Panc1 (cell line): Measurements from ENCODE around the gene FGGY. TPM values are rescaled to one million over a fixed set of nuclear protein-coding genes. Genes with fewer than 3 reads are reported as not detected.

ENCODE experiments used
- ATAC-seq: fragments of 200-7000 bp; cut with Tn5 transposase; 2 replicates; pipeline ENCODE4 v1.9.1; 2020; ENCODE audit warnings: mild to moderate bottlenecking, moderate library complexity
- BruUV-seq: library from RNA; stranded (reverse); fragments of 400-500 nt; replicated peaks from 2 replicates; lab custom pipeline; 2021; lab: Mats Ljungman, UMichigan
- CTCF ChIA-PET: fragments of 300-600 bp; sonication (Branson Sonifier 250); formaldehyde crosslinking; loops from one replicate; lab custom pipeline; 2022; ENCODE audit warnings: antibody characterized with exemption; lab: Charles Lee
- POLR2A ChIA-PET: fragments of 300-600 bp; sonication (Branson Sonifier 250); formaldehyde crosslinking; loops from one replicate; lab custom pipeline; 2022; ENCODE audit warnings: antibody characterized with exemption; lab: Charles Lee
- DNase-seq: peaks from one replicate; pipeline ENCODE4 v3.0.0-alpha.2; 2010; ENCODE audit warnings: low read depth, low spot score
- H3K27ac ChIP-seq: 2 replicates; pipeline ENCODE4 v1.5.1; 2011; ENCODE audit warnings: mild to moderate bottlenecking, low read length, inconsistent platforms
- H3K27me3 ChIP-seq: fragments of 200-500 bp; sonication (Bioruptor generic); 2 replicates; pipeline ENCODE4 v1.6.0; 2014; ENCODE audit warnings: low read length, inconsistent platforms; ENCODE audit not compliant: control insufficient read depth, insufficient read depth
- H3K36me3 ChIP-seq: fragments of 200-500 bp; sonication (Bioruptor generic); 2 replicates; pipeline ENCODE4 v1.5.1; 2014; ENCODE audit warnings: inconsistent platforms, mild to moderate bottlenecking, low read length, moderate library complexity; ENCODE audit not compliant: control insufficient read depth, insufficient read depth
- H3K4me1 ChIP-seq: 2 replicates; pipeline ENCODE4 v1.5.1; 2011; ENCODE audit warnings: inconsistent platforms, mild to moderate bottlenecking, low read length, moderate library complexity; ENCODE audit not compliant: control insufficient read depth, insufficient read depth
- H3K4me3 ChIP-seq, 2 experiments: 2 replicates each; pipeline ENCODE4 v1.5.1; 2011 to 2012; ENCODE audit warnings: low read depth in 2 of 2, low read length in 2 of 2, mild to moderate bottlenecking in 2 of 2, inconsistent platforms in 1 of 2, moderate library complexity in 1 of 2
- H3K9me3 ChIP-seq: fragments of 200-500 bp; sonication (Bioruptor generic); 2 replicates; pipeline ENCODE4 v1.5.1; 2014; ENCODE audit warnings: low read depth, mild to moderate bottlenecking, inconsistent platforms, low read length, moderate library complexity; ENCODE audit not compliant: control insufficient read depth, insufficient read depth
- CTCF ChIP-seq: fragments of 450-650 bp; IDR thresholded peaks from 2 replicates; pipeline ENCODE4 v1.5.1; 2017; ENCODE audit warnings: mild to moderate bottlenecking
- POLR2AphosphoS5 ChIP-seq: IDR thresholded peaks from 2 replicates; pipeline ENCODE4 v1.6.1; 2012; ENCODE audit warnings: mild to moderate bottlenecking, low read depth, low read length, moderate library complexity
- REST ChIP-seq, 2 experiments: IDR thresholded peaks; 2 replicates each; pipeline ENCODE4 v1.6.1; 2011 to 2012; ENCODE audit warnings: low read depth in 2 of 2, control low read depth in 1 of 2, low read length in 1 of 2, mild to moderate bottlenecking in 1 of 2, moderate library complexity in 1 of 2; ENCODE audit not compliant: insufficient read depth in 1 of 2
- SIN3A ChIP-seq: IDR thresholded peaks from 2 replicates; pipeline ENCODE4 v1.6.1; 2012; ENCODE audit warnings: low read depth, mild to moderate bottlenecking, low read length, moderate library complexity, borderline replicate concordance; ENCODE audit not compliant: insufficient read depth
- TCF7L2 ChIP-seq: IDR thresholded peaks from 2 replicates; pipeline ENCODE4 v1.6.1; 2011; ENCODE audit warnings: mild to moderate bottlenecking, low read depth, low read length, inconsistent platforms
- in situ Hi-C: cut with HindIII; loops from 2 replicates; pipeline ENCODE4 v1.10.0; 2016; ENCODE audit warnings: low sequenced_read_pairs, low pct_unique_long_range_greater_than_20kb
- intact Hi-C: fragments of 100-400 bp; cut with micrococcal nuclease; formaldehyde crosslinking; loops from one replicate; pipeline ENCODE4 v1.10.0; 2022; ENCODE audit not compliant: unreplicated experiment
- total RNA-seq: library from RNA; stranded (reverse); gene quantifications from one replicate; pipeline ENCODE4 v1.2.1, GENCODE V29; 2021; ENCODE audit not compliant: unreplicated experiment

The FGGY gene
- total RNA-seq, 1 experiment from 2014 or later: 15.5 TPM

GRCh38 chr1:59522925-59523505 lies 226.1 kb downstream of the FGGY start:
- intact Hi-C loops (no loop called here), in situ Hi-C loops (no loop called here)
- no peak for ATAC-seq
- no TSS peak for BruUV-seq
- Histone ChIP-seq H3K4me1 (no peaks in the 10 kb centered on the region), H3K36me3 (no peaks in the 10 kb centered on the region), H3K27me3 (no peaks in the 10 kb centered on the region), H3K27ac (no peak overlapping the region), H3K4me3 (no peak overlapping the region), H3K9me3 (no peaks in the 10 kb centered on the region)
- ChIA-PET POLR2A (no interaction called here), CTCF (no interaction called here)
- DNase-seq: no peak
- TF ChIP-seq TCF7L2: no peak
- TF ChIP-seq SIN3A: no peak
- no peak for TF ChIP-seq CTCF
- no peak for TF ChIP-seq REST (IDR thresholded peaks at IDR 0.05; ENCODE audit: insufficient read depth in 1 of 2, low read depth in 2 of 2, low read length in 1 of 2)
- TF ChIP-seq POLR2AphosphoS5: no peak

- no TSS peak for BruUV-seq
- Histone ChIP-seq H3K27me3 (no peaks in the 10 kb centered on the region), H3K27ac (no peak overlapping the region), H3K4me3 (no peak overlapping the region), H3K9me3 (no peaks in the 10 kb centered on the region), H3K4me1 (no peaks in the 10 kb centered on the region), H3K36me3 (no peaks in the 10 kb centered on the region)
- ChIA-PET POLR2A (no interaction called here), CTCF (no interaction called here)
- DNase-seq: no peak
- in situ Hi-C loops: no loop called here
- intact Hi-C loops: no loop called here
- no peak for TF ChIP-seq TCF7L2
- no peak for TF ChIP-seq SIN3A
- no peak for TF ChIP-seq CTCF
- no peak for TF ChIP-seq POLR2AphosphoS5
- TF ChIP-seq REST (IDR thresholded peaks at IDR 0.05; ENCODE audit: insufficient read depth in 1 of 2, low read depth in 2 of 2, low read length in 1 of 2): no peak
- no peak for ATAC-seq
These were observed 227.0 kb downstream of the FGGY start for GRCh38 chr1:59523745-59524450.
